Measurements from ENCODE around the gene BTNL2.

GRCh38 chr6:32432050-32432450 is 25.1 kb upstream of the BTNL2 start:
- TF ChIP-seq CTCF (conservative IDR thresholded peaks at IDR 0.05; ENCODE audit: low read length) (peak; percentile 73), EZH2phosphoT487 (IDR thresholded peaks at IDR 0.05; ENCODE audit: borderline replicate concordance) (no peak)

Data from Loucy (cell line).